ENCODE data around the gene PLCH2.

GRCh38 chr1:2532485-2533160 is 56.5 kb downstream of the PLCH2 start:
- TF ChIP-seq CTCF (IDR thresholded peaks at IDR 0.05), result no peak
- no peak for TF ChIP-seq POLR2A (IDR thresholded peaks at IDR 0.05)

Measured in right lobe of liver (tissue), 4 donors.